OCI-LY7 (cell line): ENCODE data around the gene NLGN1.

Source experiments
- EZH2phosphoT487 ChIP-seq: fragments of 200-600 bp; sonication (generic); IDR thresholded peaks from 2 replicates; pipeline ENCODE4 v1.6.1; 2018; ENCODE audit warnings: low read depth, borderline replicate concordance, mild to moderate bottlenecking, mixed run types, antibody characterized with exemption, low read length, moderate library complexity, mixed read lengths
- TF ChIP-seq, protein P1 (sequence below): fragments of 200-600 bp; sonication (generic); conservative IDR thresholded peaks from 2 replicates; pipeline ENCODE4 v1.5.1; 2014; ENCODE audit warnings: mild to moderate bottlenecking, antibody characterized with exemption, low read length, moderate library complexity, mixed read lengths

GRCh38 chr3:173911446-173911845, 513.9 kb downstream of the NLGN1 start:
- TF ChIP-seq, protein P1, sequence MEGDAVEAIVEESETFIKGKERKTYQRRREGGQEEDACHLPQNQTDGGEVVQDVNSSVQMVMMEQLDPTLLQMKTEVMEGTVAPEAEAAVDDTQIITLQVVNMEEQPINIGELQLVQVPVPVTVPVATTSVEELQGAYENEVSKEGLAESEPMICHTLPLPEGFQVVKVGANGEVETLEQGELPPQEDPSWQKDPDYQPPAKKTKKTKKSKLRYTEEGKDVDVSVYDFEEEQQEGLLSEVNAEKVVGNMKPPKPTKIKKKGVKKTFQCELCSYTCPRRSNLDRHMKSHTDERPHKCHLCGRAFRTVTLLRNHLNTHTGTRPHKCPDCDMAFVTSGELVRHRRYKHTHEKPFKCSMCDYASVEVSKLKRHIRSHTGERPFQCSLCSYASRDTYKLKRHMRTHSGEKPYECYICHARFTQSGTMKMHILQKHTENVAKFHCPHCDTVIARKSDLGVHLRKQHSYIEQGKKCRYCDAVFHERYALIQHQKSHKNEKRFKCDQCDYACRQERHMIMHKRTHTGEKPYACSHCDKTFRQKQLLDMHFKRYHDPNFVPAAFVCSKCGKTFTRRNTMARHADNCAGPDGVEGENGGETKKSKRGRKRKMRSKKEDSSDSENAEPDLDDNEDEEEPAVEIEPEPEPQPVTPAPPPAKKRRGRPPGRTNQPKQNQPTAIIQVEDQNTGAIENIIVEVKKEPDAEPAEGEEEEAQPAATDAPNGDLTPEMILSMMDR: no peak
- no peak for TF ChIP-seq EZH2phosphoT487
